ENCODE data around the gene SLC22A31.

The SLC22A31 gene

GRCh38 chr16:89150981-89151380, 49.4 kb downstream of the SLC22A31 start:
- Histone ChIP-seq H3K4me3 (ENCODE audit: low read depth, low read length) (no peak overlapping the region), H3K27me3 (ENCODE audit: control insufficient read depth, insufficient read depth, low read length) (no peaks in the 10 kb centered on the region), H3K27ac (ENCODE audit: low read depth, low read length) (no peak overlapping the region), H3K9ac (ENCODE audit: low read length) (no peak overlapping the region), H3K4me1 (ENCODE audit: control insufficient read depth, insufficient read depth, low read length) (no peaks in the 10 kb centered on the region), H3K9me3 (ENCODE audit: control insufficient read depth, insufficient read depth, low read depth, low read length) (peaks cover 16% of the 10 kb centered on the region), H3K36me3 (ENCODE audit: control insufficient read depth, insufficient read depth, low read length) (peaks cover 43% of the 10 kb centered on the region)

DNA sequence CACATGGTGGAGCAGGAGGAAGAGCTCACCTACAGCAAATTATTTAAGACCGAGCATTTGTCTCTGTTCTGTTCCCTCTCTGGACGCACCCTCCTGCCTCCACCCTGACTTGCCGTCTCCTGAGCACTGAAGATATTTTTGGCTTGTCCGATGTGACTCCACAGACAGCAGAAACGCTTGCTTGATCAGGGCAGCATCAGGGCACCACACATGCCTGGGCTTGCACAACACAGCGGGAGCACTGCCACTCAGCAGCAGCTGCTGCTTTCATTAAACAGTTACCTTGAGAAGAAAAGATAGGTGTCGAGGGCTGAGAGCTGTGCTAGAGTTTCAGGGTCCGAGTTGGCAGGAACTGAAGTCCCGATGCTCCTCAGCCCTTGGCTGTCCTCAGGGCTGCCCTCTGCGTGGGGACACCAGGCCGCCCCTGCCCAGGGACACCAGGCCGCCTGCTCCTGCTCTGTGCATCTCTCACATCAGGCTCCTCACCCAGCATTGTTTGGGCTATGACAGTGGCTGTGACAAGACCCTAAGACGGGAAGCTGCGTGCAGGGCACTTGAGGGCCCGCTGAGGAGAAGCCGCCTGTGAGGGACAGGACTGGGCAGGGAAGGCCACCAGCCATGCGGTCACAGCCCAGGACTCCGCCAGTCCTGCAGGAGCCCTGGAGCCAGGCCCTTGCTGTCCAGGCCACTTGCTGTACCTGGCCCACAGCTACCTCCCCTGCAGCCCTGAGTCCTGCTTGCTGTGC, 50.1 kb downstream of the SLC22A31 start:
- no peak overlapping the region for H3K9ac ChIP-seq (ENCODE audit: low read length)
- no peak overlapping the region for H3K4me3 ChIP-seq (ENCODE audit: low read depth, low read length)
- no peak overlapping the region for H3K27ac ChIP-seq (ENCODE audit: low read depth, low read length)
- H3K4me1 ChIP-seq (ENCODE audit: control insufficient read depth, insufficient read depth, low read length), result no peaks in the 10 kb centered on the region
- peaks cover 16% of the 10 kb centered on the region for H3K9me3 ChIP-seq (ENCODE audit: control insufficient read depth, insufficient read depth, low read depth, low read length)
- H3K36me3 ChIP-seq (ENCODE audit: control insufficient read depth, insufficient read depth, low read length), result peaks cover 46% of the 10 kb centered on the region
- no peaks in the 10 kb centered on the region for H3K27me3 ChIP-seq (ENCODE audit: control insufficient read depth, insufficient read depth, low read length)

- no peak overlapping the region for H3K9ac ChIP-seq (ENCODE audit: low read length)
- no peak overlapping the region for H3K4me3 ChIP-seq (ENCODE audit: low read depth, low read length)
- H3K9me3 ChIP-seq (ENCODE audit: control insufficient read depth, insufficient read depth, low read depth, low read length), result peaks cover 16% of the 10 kb centered on the region
- H3K4me1 ChIP-seq (ENCODE audit: control insufficient read depth, insufficient read depth, low read length), result no peaks in the 10 kb centered on the region
- H3K27ac ChIP-seq (ENCODE audit: low read depth, low read length), result no peak overlapping the region
- peaks cover 49% of the 10 kb centered on the region for H3K36me3 ChIP-seq (ENCODE audit: control insufficient read depth, insufficient read depth, low read length)
- no peaks in the 10 kb centered on the region for H3K27me3 ChIP-seq (ENCODE audit: control insufficient read depth, insufficient read depth, low read length)
Measured at GRCh38 chr16:89149386-89149785, 51.0 kb downstream of the SLC22A31 start.

DNA sequence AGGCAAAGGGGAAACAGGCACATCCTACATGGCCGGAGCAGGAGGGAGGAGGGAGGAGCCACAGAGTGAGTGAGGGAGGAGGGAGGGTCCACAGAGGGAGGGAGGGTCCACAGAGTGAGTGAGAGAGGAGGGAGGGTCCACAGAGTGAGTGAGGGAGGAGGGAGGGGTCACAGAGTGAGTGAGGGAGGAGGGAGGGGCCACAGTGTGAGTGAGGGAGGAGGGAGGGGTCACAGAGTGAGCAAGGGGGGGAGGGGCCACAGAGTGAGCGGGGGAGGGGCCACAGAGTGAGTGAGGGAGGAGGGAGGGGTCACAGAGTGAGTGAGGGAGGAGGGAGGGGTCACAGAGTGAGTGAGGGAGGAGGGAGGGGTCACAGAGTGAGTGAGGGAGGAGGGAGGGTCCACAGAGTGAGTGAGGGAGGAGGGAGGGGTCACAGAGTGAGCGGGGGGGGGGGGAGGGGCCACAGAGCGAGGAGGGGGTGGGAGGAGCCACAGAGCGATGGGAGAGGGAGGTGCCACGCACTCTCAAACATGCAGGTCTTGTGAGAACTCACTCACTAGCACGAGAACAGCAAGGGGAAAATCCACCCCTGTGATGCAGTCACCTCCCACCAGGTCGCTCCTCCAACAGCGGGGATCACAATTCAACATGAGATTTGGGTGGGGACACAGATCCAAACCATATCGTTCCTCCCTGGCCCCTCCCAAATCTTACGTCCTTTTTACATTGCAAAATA, 53.1 kb downstream of the SLC22A31 start:
- peaks cover 49% of the 10 kb centered on the region for H3K36me3 ChIP-seq (ENCODE audit: control insufficient read depth, insufficient read depth, low read length)
- peaks cover 16% of the 10 kb centered on the region for H3K9me3 ChIP-seq (ENCODE audit: control insufficient read depth, insufficient read depth, low read depth, low read length)
- H3K27ac ChIP-seq (ENCODE audit: low read depth, low read length), result no peak overlapping the region

GRCh38 chr16:89146211-89147005, 53.9 kb downstream of the SLC22A31 start:
- Histone ChIP-seq H3K36me3 (ENCODE audit: control insufficient read depth, insufficient read depth, low read length) (peaks cover 54% of the 10 kb centered on the region), H3K4me3 (ENCODE audit: low read depth, low read length) (no peak overlapping the region), H3K27me3 (ENCODE audit: control insufficient read depth, insufficient read depth, low read length) (no peaks in the 10 kb centered on the region), H3K9me3 (ENCODE audit: control insufficient read depth, insufficient read depth, low read depth, low read length) (peaks cover 16% of the 10 kb centered on the region), H3K27ac (ENCODE audit: low read depth, low read length) (no peak overlapping the region), H3K9ac (ENCODE audit: low read length) (no peak overlapping the region), H3K4me1 (ENCODE audit: control insufficient read depth, insufficient read depth, low read length) (no peaks in the 10 kb centered on the region)

More for the DNA sequence above, 53.1 kb downstream of the SLC22A31 start:
- H3K27me3 ChIP-seq (ENCODE audit: control insufficient read depth, insufficient read depth, low read length), result no peaks in the 10 kb centered on the region
- no peak overlapping the region for H3K4me3 ChIP-seq (ENCODE audit: low read depth, low read length)
- no peak overlapping the region for H3K9ac ChIP-seq (ENCODE audit: low read length)
- no peaks in the 10 kb centered on the region for H3K4me1 ChIP-seq (ENCODE audit: control insufficient read depth, insufficient read depth, low read length)

All from HUES6 (cell line).